H1 (cell line): ENCODE data around the gene CANT1. TPM values are rescaled to one million over a fixed set of nuclear protein-coding genes. Genes with fewer than 3 reads are reported as not detected.

Experiments
- CTCF ChIA-PET: fragments of 300-600 bp; sonication (Branson Sonifier 250); formaldehyde crosslinking; loops from one replicate; lab custom pipeline; 2021; ENCODE audit not compliant: partially characterized antibody; lab: Charles Lee
- POLR2A ChIA-PET: fragments of 300-600 bp; sonication (Branson Sonifier 250); formaldehyde crosslinking; loops from one replicate; lab custom pipeline; 2021; ENCODE audit warnings: inconsistent platforms; ENCODE audit not compliant: partially characterized antibody; lab: Charles Lee
- DNase-seq, 2 experiments: peaks; one replicate each; pipeline versions ENCODE4 v3.0.0 to v3.0.0-alpha.2; 2010 to 2022; ENCODE audit warnings: low spot score in 2 of 2, low read depth in 1 of 2, mixed read lengths in 1 of 2
- FAIRE-seq: peaks from 2 replicates; lab custom pipeline; 2011; peaks lifted over from hg19 to GRCh38; lab: Jason Lieb, UNC
- H2AFZ ChIP-seq: 2 replicates; pipeline ENCODE4 v1.8.1; 2012; ENCODE audit warnings: low read length, inconsistent platforms
- H2AK5ac ChIP-seq: 2 replicates; pipeline ENCODE4 v1.6.1; 2013; ENCODE audit warnings: low read depth, low read length
- H2BK120ac ChIP-seq: replicated peaks from 2 replicates; pipeline ENCODE3; 2013; ENCODE audit warnings: low read depth, low read length, inconsistent platforms
- H2BK12ac ChIP-seq: 2 replicates; pipeline ENCODE4 v1.6.1; 2013; ENCODE audit warnings: low read depth, low read length
- H2BK15ac ChIP-seq: 2 replicates; pipeline ENCODE4 v1.6.1; 2013; ENCODE audit warnings: low read length
- H2BK20ac ChIP-seq: 2 replicates; pipeline ENCODE4 v1.6.1; 2013; ENCODE audit warnings: low read length
- H2BK5ac ChIP-seq: 2 replicates; pipeline ENCODE4 v1.6.1; 2013; ENCODE audit warnings: low read depth, low read length
- H3K14ac ChIP-seq: 2 replicates; pipeline ENCODE4 v1.6.1; 2013; ENCODE audit warnings: inconsistent platforms; ENCODE audit not compliant: insufficient read length
- H3K18ac ChIP-seq: 2 replicates; pipeline ENCODE4 v1.6.1; 2013; ENCODE audit warnings: low read length; ENCODE audit errors: extremely low read depth
- H3K23ac ChIP-seq: 2 replicates; pipeline ENCODE4 v1.6.1; 2013; ENCODE audit warnings: inconsistent platforms; ENCODE audit not compliant: insufficient read length
- H3K23me2 ChIP-seq: 2 replicates; pipeline ENCODE4 v1.6.1; 2013; ENCODE audit warnings: low read depth, low read length
- H3K27ac ChIP-seq: 2 replicates; pipeline ENCODE4 v1.6.1; 2011; ENCODE audit warnings: low read depth, low read length, inconsistent platforms
- H3K27me3 ChIP-seq, 4 experiments: replicated peaks in 1 of 4; 1 replicate in 1 of 4; 2 replicates in 3 of 4; pipeline versions ENCODE4 v1.6.1 to v1.8.1; 2011 to 2013; ENCODE audit warnings: low read length in 3 of 4, mild to moderate bottlenecking in 3 of 4, inconsistent platforms in 2 of 4, mixed read lengths in 2 of 4, moderate library complexity in 1 of 4; ENCODE audit not compliant: control insufficient read depth in 3 of 4, insufficient read depth in 3 of 4; ENCODE audit errors: extremely low read depth in 1 of 4
- H3K36me3 ChIP-seq, 4 experiments: 2 replicates each; pipeline versions ENCODE4 v1.6.1 to v1.8.1; 2011 to 2013; ENCODE audit warnings: mild to moderate bottlenecking in 4 of 4, low read length in 3 of 4, moderate library complexity in 2 of 4, control low read depth in 1 of 4, inconsistent platforms in 1 of 4; ENCODE audit not compliant: insufficient read depth in 4 of 4, control insufficient read depth in 2 of 4
- H3K4ac ChIP-seq: replicated peaks from 2 replicates; pipeline ENCODE3; 2013; ENCODE audit warnings: low read length, low read depth, mixed read lengths, inconsistent platforms; ENCODE audit not compliant: insufficient read length
- H3K4me1 ChIP-seq, 4 experiments: replicated peaks in 1 of 4; 1 replicate in 1 of 4; 2 replicates in 3 of 4; pipeline versions ENCODE4 v1.6.1 to v1.8.1; 2011 to 2013; ENCODE audit warnings: low read length in 3 of 4, inconsistent platforms in 2 of 4, mixed read lengths in 1 of 4; ENCODE audit not compliant: insufficient read depth in 4 of 4, control insufficient read depth in 3 of 4
- H3K4me2 ChIP-seq, 2 experiments: 2 replicates each; pipeline versions ENCODE4 v1.6.1 to v1.8.1; 2011 to 2013; ENCODE audit warnings: low read depth in 2 of 2, low read length in 2 of 2, control low read depth in 1 of 2, inconsistent platforms in 1 of 2, mild to moderate bottlenecking in 1 of 2; ENCODE audit not compliant: insufficient read depth in 1 of 2
- H3K4me3 ChIP-seq, 4 experiments: fragments of 200-600, 300-600 bp in 1 of 4; sonication (generic), shearing (Covaris generic), sonication (Bioruptor Twin) in 1 of 4; 2 replicates each; pipeline versions ENCODE4 v1.5.1 to v1.8.1; 2011 to 2016; ENCODE audit warnings: low read length in 4 of 4, low read depth in 3 of 4, control low read depth in 2 of 4, inconsistent platforms in 2 of 4, mild to moderate bottlenecking in 2 of 4, mixed read lengths in 1 of 4, moderate library complexity in 1 of 4; ENCODE audit not compliant: insufficient read depth in 2 of 4; ENCODE audit errors: extremely low read depth in 1 of 4
- H3K56ac ChIP-seq: replicated peaks from 2 replicates; pipeline ENCODE3; 2013; ENCODE audit warnings: low read depth, mild to moderate bottlenecking, mixed read lengths, low read length, inconsistent platforms; ENCODE audit not compliant: insufficient read length
- H3K79me1 ChIP-seq: 2 replicates; pipeline ENCODE4 v1.6.1; 2013; ENCODE audit warnings: low read depth, low read length, control low read depth
- H3K79me2 ChIP-seq, 2 experiments: 2 replicates each; pipeline versions ENCODE4 v1.6.1 to v1.8.1; 2012 to 2013; ENCODE audit warnings: low read length in 2 of 2, mild to moderate bottlenecking in 2 of 2, inconsistent platforms in 1 of 2; ENCODE audit not compliant: insufficient read depth in 2 of 2, control insufficient read depth in 1 of 2
- H3K9ac ChIP-seq, 4 experiments: replicated peaks in 1 of 4; 1 replicate in 1 of 4; 2 replicates in 3 of 4; pipeline versions ENCODE4 v1.6.1 to v1.8.1; 2011 to 2013; ENCODE audit warnings: low read depth in 3 of 4, low read length in 3 of 4, control low read depth in 2 of 4, mild to moderate bottlenecking in 2 of 4, moderate library complexity in 2 of 4, inconsistent platforms in 1 of 4; ENCODE audit errors: extremely low read depth in 1 of 4
- H3K9me3 ChIP-seq, 2 experiments: 2 replicates each; pipeline versions ENCODE4 v1.6.1 to v1.8.1; 2012 to 2013; ENCODE audit warnings: mild to moderate bottlenecking in 2 of 2, moderate library complexity in 2 of 2, control low read depth in 1 of 2, inconsistent platforms in 1 of 2, low read depth in 1 of 2, low read length in 1 of 2, mixed read lengths in 1 of 2; ENCODE audit not compliant: insufficient read depth in 2 of 2
- H4K20me1 ChIP-seq, 2 experiments: replicated peaks in 1 of 2; 2 replicates each; pipeline versions ENCODE3 to v1.8.1; 2011 to 2013; ENCODE audit warnings: inconsistent platforms in 2 of 2, low read length in 2 of 2, mild to moderate bottlenecking in 1 of 2; ENCODE audit not compliant: insufficient read depth in 2 of 2, control insufficient read depth in 1 of 2
- H4K5ac ChIP-seq: 2 replicates; pipeline ENCODE4 v1.6.1; 2013; ENCODE audit warnings: low read length, low read depth, mixed read lengths, inconsistent platforms; ENCODE audit not compliant: insufficient read length
- H4K8ac ChIP-seq: 2 replicates; pipeline ENCODE4 v1.8.0; 2013; ENCODE audit warnings: mild to moderate bottlenecking, moderate library complexity, low read length, inconsistent platforms; ENCODE audit not compliant: insufficient read depth; ENCODE audit errors: extremely low read depth
- H4K91ac ChIP-seq: replicated peaks from 2 replicates; pipeline ENCODE3; 2013; ENCODE audit warnings: low read length, mixed read lengths, inconsistent platforms; ENCODE audit not compliant: insufficient read length
- BRCA1 ChIP-seq: IDR thresholded peaks from 2 replicates; pipeline ENCODE4 v1.6.1; 2012; ENCODE audit warnings: low read depth, low read length, improper control_type of control experiment
- CBX5 ChIP-seq: fragments of 300-800, 300-1000 bp; sonication (generic); IDR thresholded peaks from 2 replicates; pipeline ENCODE4 v1.7.1; 2016; ENCODE audit warnings: antibody characterized with exemption, low read length, low read depth
- CHD2 ChIP-seq: IDR thresholded peaks from 2 replicates; pipeline ENCODE4 v1.6.1; 2012; ENCODE audit warnings: low read length, improper control_type of control experiment
- CREB1 ChIP-seq: IDR thresholded peaks from 2 replicates; pipeline ENCODE4 v1.6.1; 2012; ENCODE audit warnings: inconsistent platforms
- GTF2F1 ChIP-seq: IDR thresholded peaks from 2 replicates; pipeline ENCODE4 v1.6.1; 2012; ENCODE audit warnings: low read depth, low read length, improper control_type of control experiment, borderline replicate concordance
- PHF8 ChIP-seq: fragments of 200-600 bp; sonication (generic); conservative IDR thresholded peaks from 2 replicates; pipeline ENCODE4 v1.7.1; 2012; ENCODE audit warnings: low read depth, mild to moderate bottlenecking, inconsistent platforms, low read length, moderate library complexity
- TAF1 ChIP-seq: IDR thresholded peaks from 2 replicates; pipeline ENCODE4 v1.6.1; 2011; ENCODE audit warnings: mild to moderate bottlenecking, low read depth, low read length
- WGBS, 2 experiments: shearing (Covaris generic) in 1 of 2; methylation state at CpG; one replicate each; pipeline versions ENCODE4 v1.1.6 to v1.1.7; 2013 to 2015; ENCODE audit warnings: low lambda C conversion rate in 2 of 2, mixed read lengths in 2 of 2, inconsistent platforms in 1 of 2, low coverage in 1 of 2, missing lambda C conversion rate in 1 of 2; ENCODE audit not compliant: insufficient replicate concordance in 2 of 2, insufficient coverage in 1 of 2, insufficient read length in 1 of 2; ENCODE audit errors: extremely low coverage in 1 of 2, missing lambda C conversion rate in 1 of 2; 5-methylcytosine and 5-hydroxymethylcytosine counted together
- polyA plus RNA-seq, 7 experiments: library from polyadenylated mRNA; depleted of rRNA in 3 of 7; stranded (reverse) in 5 of 7; unstranded in 2 of 7; fragments of >200 nt in 5 of 7; fragments of 200-250 nt in 2 of 7; gene quantifications; 1 replicate in 5 of 7; 2 replicates in 1 of 7; 4 replicates in 1 of 7; pipeline versions ENCODE4 v1.2.1 to v1.2.3, GENCODE V29; 2011 to 2013; ENCODE audit warnings: missing spikeins in 2 of 7, mixed read lengths in 2 of 7
- total RNA-seq: library from RNA; stranded (reverse); fragmentation: NEBNext Ultra II Directional; extraction: Animal tissue kit (Norgen Biotek cat#: 25700); gene quantifications from 2 replicates; pipeline ENCODE4 v1.2.1, GENCODE V29; 2021

CANT1 gene
- total and polyA plus RNA-seq, 2 of the 8 experiments (the other 6 are each of a cell fraction or from before 2014, with no cell fraction given), result 23.0 to 32.6 TPM

DNA sequence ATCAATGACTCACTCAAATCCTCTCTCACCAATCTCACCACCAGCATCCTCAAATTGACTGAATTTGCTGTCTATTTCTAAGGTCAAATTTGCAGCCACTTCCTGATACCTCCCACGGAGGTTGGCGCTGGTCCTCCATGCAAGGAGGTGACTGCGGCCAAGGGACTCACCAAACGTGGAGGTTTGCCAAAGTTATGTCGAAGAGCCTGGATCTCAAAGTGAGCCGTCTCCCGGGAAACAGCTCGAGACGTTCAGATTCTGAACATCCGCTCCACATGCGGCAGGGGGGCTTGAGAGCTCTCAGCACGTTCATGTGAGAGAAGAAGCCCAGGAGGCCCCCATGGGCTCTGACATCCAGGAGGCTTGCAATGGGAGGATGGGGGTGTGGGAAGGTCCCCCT is 52.4 kb downstream of the CANT1 start:
- Histone ChIP-seq H4K20me1 (no peaks in the 10 kb centered on the region), H3K4me2 (no peak overlapping the region)
- FAIRE-seq, result no peak

More for the DNA sequence above, 52.4 kb downstream of the CANT1 start:
- H2AFZ ChIP-seq, result no peak overlapping the region
- no peaks in the 10 kb centered on the region for H3K36me3 ChIP-seq
- no peaks in the 10 kb centered on the region for H3K9me3 ChIP-seq
- H3K56ac ChIP-seq, result no peak overlapping the region
- no peak overlapping the region for H2BK20ac ChIP-seq
- H3K79me1 ChIP-seq, result no peaks in the 10 kb centered on the region
- ChIA-PET CTCF (interaction anchor here (1.1 to 1.6 kb wide), 4 partner anchors 10 to 88 kb away, joined by 3 to 7 read pairs (median 5); no protein-coding TSS in a partner anchor), POLR2A (no interaction called here)
- no peak overlapping the region for H4K91ac ChIP-seq
- H3K27me3 ChIP-seq, result no peaks in the 10 kb centered on the region
- no peak overlapping the region for H2BK5ac ChIP-seq
- TF ChIP-seq PHF8, result no peak
- TF ChIP-seq BRCA1, result no peak
- no peak for TF ChIP-seq CHD2
- TF ChIP-seq CBX5, result no peak
- no peak for TF ChIP-seq TAF1
- TF ChIP-seq GTF2F1, result no peak
- TF ChIP-seq CREB1, result no peak
- no peak overlapping the region for H3K9ac ChIP-seq
- 94% methylated on average over 11 of the region's 12 CpGs; no CpG with 5 or more reads in 1 of the 2 experiments for WGBS, 2 experiments
- no peak overlapping the region for H3K18ac ChIP-seq
- H3K23me2 ChIP-seq, result 0 out of 2 replicates have a peak, but pooled peaks cover 1% of the 10 kb centered on the region
- H3K4me1 ChIP-seq, result peaks cover 0 to 7% (median under 1%) of the 10 kb centered on the region in 4 experiments; a peak in 3 of 7 replicates
- H3K79me2 ChIP-seq, result no peaks in the 10 kb centered on the region
- H2BK12ac ChIP-seq, result no peak overlapping the region
- H2AK5ac ChIP-seq, result no peak overlapping the region
- no peak overlapping the region for H3K4me3 ChIP-seq
- H3K27ac ChIP-seq, result no peak overlapping the region
- H2BK15ac ChIP-seq, result no peak overlapping the region
- H3K14ac ChIP-seq, result no peak overlapping the region
- H4K8ac ChIP-seq, result no peak overlapping the region
- no peak overlapping the region for H3K23ac ChIP-seq
- no peak overlapping the region for H2BK120ac ChIP-seq
- no peak for DNase-seq
- no peak overlapping the region for H4K5ac ChIP-seq
- no peak overlapping the region for H3K4ac ChIP-seq
